Measurements from ENCODE around the gene RABGAP1L.
"Not testable (repeated sequence)": the region's sequence is repeated elsewhere in the genome, so short reads cannot be mapped to it uniquely, and the experiment has no call there.

RABGAP1L gene

DNA sequence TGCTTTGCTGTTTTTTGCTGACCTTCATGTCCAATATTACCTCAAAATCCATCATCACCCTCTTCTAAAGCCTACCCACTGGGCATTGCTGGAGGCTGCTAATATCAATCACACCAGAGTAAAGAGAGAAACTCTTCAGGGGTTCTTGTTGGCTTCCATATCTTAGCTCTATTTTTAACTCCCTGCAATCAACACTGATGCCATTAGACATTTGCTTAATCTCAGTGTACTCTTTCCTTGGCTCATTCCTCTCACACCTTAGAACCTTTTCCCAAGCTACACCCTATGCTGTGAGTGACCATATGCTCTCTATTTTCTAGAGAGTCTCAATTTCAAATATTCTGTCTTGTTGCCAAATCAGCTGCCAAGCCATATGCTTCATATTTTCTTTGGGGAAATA, 40.6 kb upstream of the RABGAP1L start:
- TF ChIP-seq ZFX (IDR thresholded peaks at IDR 0.05), result no peak
- no peak for TF ChIP-seq CTCF (conservative IDR thresholded peaks at IDR 0.05)
- H3K27ac ChIP-seq, result no peak overlapping the region

GRCh38 chr1:174122318-174122717, 37.0 kb upstream of the RABGAP1L start:
- not testable (repeated sequence) for H3K27ac ChIP-seq

DNA sequence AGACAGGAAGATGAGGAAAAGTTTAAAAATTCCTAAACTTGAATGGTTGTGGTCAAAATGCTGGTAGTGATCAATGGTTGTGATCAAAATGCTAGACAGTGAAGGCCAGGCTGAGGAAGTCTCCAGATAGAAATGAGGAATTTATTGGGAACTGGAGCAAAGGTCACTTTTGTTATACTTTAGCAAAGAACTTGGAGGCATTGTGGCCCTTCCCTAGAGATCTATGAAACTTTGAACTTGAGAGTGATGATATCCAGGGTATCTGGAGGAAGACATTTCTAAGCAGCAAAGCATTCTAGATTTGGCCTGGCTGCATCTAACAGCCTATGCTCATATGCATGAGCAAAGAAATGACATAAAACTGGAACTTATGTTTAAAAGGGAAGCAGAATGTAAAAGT, 35.5 kb upstream of the RABGAP1L start:
- H3K27ac ChIP-seq, result no peak overlapping the region
- no peak for TF ChIP-seq CTCF (conservative IDR thresholded peaks at IDR 0.05)

GRCh38 chr1:174127176-174127575, 32.1 kb upstream of the RABGAP1L start:
- not testable (repeated sequence) for H3K27ac ChIP-seq

DNA sequence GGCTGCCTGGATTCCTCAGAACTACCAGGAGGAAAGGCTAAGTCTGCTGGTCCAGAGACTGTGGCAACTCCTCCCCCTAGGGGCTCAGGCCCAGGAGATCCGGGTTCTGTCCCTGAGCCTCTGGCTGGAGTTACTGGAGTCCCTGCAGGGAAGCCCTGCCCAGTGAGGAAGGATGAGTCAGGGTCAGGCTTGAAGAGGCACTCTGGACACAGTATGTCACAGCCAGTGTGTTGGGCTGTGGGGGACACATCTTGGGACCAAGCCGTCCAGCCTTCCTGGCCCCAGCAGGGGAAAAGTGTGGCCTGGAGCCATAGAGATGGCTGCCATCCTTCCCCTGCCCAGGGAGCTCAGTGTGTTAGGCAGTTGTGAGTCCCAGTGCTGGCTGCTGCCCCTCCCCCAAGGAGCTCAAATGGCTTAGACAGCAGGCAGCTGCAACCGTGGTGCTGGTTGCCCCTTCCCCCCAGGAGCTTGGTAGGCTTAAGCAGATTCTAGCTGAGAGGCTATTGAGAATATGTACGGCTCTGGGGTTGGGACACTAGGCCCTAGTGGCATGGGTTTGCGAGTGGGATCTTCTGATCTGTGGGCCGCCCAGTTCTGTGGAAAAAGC, 28.2 kb upstream of the RABGAP1L start:
- TF ChIP-seq CTCF (conservative IDR thresholded peaks at IDR 0.05) (no peak), ZFX (IDR thresholded peaks at IDR 0.05) (no peak)

GRCh38 chr1:174134003-174134659, 25.2 kb upstream of the RABGAP1L start:
- H3K27ac ChIP-seq, result no peak overlapping the region
- TF ChIP-seq CTCF (conservative IDR thresholded peaks at IDR 0.05) (no peak), ZFX (IDR thresholded peaks at IDR 0.05) (no peak)

More for the DNA sequence above, 28.2 kb upstream of the RABGAP1L start:
- no peak overlapping the region for H3K27ac ChIP-seq

- TF ChIP-seq CTCF (conservative IDR thresholded peaks at IDR 0.05) (no peak), ZFX (IDR thresholded peaks at IDR 0.05) (no peak)
- H3K27ac ChIP-seq, result no peak overlapping the region
These were observed 24.1 kb upstream of the RABGAP1L start for GRCh38 chr1:174135211-174135610.

DNA sequence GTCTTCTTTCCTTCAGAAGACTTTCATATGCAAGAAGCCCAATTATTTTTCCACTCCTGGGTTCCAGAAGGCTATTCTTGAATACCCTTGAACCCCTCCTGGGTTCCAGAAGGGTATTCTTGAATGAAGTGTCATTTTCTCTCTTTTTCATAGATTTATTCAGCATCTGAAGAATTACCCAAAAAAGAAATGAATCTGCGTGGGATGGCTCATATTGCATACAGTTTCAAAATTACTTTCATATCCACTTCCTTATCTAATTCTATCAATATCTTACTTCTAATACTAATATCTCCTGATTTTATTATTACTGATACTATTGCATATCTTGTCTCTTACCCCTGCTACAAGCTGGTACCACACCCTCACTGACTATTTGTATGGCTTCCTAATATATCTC, 22.6 kb upstream of the RABGAP1L start:
- H3K27ac ChIP-seq, result no peak overlapping the region
- TF ChIP-seq ZFX (IDR thresholded peaks at IDR 0.05) (no peak), CTCF (conservative IDR thresholded peaks at IDR 0.05) (no peak)

Measured in C4-2B (cell line).